ENCODE results near the gene FGFR4.

The FGFR4 gene

DNA sequence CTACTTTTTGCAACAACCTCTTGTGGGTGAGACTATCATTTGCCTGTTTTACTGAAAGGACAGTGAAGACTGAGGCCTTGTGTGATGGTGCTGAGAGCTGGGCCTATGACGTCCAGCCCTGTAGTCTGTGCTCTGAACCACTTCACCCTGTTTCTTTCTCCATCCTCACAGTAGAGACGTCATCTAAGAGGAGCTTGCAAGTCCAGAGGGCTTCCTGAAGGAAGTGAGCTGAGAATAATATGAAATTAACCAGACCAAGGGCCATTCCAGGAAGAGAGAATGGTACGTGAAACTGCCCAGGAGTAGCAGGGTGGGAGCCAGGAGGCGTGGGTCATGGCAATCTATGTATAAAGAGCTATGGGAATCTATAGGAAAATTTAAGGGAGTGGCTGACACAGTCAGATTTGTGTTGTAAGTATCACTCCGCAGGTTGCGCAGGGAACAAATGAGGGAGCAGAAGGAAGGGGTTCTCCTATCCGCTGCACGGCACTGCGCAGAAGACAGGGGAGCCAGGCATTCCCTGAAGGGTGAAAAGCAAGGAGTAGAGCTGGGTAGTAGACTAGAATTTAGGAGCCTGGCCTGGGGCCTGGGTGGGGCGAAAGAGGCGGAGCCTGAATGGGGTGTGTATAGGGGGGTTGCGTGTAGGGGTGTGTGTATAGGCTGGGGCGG lies 596 bp upstream of the FGFR4 start:
- DNase-seq = no peak

DNA sequence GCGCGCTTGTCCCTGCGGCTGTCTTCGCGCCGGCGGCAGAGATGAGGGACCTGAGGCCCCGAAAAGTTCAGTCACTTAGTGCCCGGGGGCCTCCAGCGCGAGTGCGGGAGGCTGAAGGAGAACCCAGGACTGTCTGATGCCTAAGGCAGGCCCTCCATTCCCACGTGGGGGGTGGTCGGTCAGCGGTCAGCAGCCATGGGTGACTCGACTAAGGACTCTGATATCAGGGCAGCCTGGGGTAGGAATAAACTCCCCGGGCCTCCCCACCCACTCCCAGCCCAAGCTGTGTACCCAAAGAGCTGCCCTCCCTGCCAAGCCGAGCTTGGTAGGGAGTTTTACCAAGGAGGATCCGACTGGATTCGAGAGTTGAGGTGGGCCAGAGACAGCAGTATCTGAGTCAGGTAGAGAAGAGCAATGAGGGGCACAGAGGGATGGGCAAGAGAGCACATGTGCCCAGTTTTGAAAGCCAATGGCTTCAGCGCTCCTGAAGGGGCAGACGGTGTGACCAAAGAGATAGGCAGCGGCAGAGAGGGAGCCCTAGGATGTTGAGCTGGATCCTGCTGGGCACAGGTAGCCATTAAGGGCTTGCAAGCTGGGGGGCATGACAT lies 787 bp downstream of the FGFR4 start:
- no peak for DNase-seq

DNA sequence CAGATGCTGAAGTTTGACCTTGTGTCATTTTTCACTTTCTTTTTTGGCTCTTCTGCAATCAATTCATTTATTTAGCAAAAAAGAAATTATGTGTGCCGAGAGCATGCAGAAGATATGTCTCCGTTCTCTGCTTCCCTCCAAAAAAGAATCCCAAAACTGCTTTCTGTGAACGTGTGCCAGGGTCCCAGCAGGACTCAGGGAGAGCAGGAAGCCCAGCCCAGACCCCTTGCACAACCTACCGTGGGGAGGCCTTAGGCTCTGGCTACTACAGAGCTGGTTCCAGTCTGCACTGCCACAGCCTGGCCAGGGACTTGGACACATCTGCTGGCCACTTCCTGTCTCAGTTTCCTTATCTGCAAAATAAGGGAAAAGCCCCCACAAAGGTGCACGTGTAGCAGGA lies 2.4 kb downstream of the FGFR4 start:
- no peak for DNase-seq

DNA sequence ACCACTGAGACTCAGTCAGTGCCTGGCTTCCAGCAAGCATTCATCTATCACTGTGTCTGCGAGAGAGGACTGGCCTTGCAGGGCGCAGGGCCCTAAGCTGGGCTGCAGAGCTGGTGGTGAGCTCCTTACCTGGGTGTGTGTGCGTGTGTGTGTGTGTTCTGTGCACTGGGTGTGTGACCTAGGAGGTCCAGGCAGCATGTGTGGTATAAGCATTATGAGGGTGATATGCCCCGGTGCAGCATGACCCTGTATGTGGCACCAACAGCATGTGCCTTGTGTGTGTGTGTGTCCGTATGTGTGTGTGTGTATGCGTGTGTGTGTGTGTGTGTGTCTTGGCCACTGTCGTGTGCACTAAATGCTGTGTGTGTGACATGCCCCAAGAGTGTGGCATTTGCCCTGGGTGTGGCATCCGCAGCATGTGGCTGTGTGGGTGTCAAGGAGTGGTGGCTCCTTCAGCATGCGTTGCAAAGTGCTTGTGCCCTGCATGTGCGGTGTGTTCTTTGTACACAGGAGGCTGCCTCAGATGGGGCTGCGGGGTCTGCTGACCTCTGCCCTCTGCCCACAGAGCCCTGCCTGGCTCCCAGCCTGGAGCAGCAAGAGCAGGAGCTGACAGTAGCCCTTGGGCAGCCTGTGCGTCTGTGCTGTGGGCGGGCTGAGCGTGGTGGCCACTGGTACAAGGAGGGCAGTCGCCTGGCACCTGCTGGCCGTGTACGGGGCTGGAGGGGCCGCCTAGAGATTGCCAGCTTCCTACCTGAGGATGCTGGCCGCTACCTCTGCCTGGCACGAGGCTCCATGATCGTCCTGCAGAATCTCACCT lies 3.3 kb downstream of the FGFR4 start:
- DNase-seq = no peak

DNA sequence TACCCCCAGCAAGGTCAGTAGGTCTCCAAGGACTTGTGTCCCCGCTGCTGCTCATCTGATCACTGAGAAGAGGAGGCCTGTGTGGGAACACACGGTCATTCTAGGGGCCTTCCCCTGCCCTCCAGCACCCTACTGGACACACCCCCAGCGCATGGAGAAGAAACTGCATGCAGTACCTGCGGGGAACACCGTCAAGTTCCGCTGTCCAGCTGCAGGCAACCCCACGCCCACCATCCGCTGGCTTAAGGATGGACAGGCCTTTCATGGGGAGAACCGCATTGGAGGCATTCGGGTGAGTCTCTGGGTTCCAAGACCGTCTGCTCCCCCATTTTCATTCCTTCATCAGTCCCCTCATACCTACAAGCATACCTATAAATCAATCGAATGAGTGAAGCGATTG lies 4.1 kb downstream of the FGFR4 start:
- no peak for DNase-seq

DNA sequence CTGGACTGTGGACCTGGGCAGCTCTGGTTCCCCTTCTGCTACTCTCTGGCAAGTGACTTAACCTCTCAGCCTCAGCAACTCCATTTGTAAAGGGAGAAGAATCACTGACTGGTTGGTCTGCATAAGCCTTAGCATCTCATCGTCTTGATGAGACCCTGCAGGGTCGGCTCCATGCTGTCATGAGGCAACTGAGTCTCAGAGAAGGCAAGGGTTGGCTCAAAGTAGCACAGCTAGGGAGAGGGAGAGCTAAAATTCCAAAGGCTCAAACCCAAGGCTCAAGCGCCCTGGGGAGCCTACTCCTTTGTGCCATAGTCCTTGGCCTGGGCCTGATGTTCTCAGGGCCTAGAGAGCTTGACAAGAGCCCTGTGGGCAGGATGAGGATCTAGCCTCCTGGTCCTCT lies 4.5 kb downstream of the FGFR4 start:
- no peak for DNase-seq

DNA sequence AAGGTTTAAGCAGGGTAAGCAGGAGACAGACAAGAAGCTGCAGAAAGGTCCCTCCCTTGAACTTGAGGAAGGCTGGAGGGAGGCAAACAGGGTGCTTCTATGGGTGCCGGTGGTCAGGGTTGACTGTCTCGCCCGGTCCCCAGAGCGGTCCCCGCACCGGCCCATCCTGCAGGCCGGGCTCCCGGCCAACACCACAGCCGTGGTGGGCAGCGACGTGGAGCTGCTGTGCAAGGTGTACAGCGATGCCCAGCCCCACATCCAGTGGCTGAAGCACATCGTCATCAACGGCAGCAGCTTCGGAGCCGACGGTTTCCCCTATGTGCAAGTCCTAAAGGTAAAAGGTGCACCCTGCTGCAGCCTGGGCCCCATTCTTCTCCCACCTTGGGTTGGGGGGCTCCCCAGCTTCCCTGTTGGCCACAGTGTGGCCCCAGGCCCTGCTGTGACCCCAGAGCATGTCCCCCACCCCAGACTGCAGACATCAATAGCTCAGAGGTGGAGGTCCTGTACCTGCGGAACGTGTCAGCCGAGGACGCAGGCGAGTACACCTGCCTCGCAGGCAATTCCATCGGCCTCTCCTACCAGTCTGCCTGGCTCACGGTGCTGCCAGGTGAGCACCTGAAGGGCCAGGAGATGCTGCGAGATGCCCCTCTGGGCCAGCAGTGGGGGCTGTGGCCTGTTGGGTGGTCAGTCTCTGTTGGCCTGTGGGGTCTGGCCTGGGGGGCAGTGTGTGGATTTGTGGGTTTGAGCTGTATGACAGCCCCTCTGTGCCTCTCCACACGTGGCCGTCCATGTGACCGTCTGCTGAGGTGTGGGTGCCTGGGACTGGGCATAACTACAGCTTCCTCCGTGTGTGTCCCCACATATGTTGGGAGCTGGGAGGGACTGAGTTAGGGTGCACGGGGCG lies 5.7 kb downstream of the FGFR4 start:
- DNase-seq = no peak

DNA sequence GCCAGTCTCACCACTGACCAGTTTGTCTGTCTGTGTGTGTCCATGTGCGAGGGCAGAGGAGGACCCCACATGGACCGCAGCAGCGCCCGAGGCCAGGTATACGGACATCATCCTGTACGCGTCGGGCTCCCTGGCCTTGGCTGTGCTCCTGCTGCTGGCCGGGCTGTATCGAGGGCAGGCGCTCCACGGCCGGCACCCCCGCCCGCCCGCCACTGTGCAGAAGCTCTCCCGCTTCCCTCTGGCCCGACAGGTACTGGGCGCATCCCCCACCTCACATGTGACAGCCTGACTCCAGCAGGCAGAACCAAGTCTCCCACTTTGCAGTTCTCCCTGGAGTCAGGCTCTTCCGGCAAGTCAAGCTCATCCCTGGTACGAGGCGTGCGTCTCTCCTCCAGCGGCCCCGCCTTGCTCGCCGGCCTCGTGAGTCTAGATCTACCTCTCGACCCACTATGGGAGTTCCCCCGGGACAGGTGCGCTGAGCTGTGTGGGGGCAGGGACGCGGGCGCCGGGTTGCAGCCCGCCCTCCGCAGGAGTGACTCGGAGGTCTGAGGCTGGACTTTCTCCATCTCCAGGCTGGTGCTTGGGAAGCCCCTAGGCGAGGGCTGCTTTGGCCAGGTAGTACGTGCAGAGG lies 6.5 kb downstream of the FGFR4 start:
- DNase-seq = no peak

DNA sequence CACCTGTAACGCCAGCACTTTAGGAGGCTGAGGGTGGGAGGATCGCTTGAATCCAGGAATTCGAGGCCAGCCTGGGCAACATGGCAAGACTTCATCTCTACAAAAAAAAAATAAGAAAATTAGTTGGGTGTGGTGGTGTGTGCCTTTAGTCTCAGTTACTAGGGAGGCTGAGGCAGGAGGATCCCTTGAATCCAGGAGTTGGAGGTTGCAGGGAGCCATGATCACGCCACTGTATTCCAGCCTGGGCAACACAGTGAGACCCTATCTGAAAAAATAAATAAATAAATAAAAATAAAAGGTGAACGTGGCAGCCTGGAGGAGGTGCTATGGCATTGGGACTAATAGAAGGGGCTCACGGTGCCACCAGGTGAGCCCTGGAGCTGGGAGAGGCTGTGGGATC lies 7.1 kb downstream of the FGFR4 start:
- no peak for DNase-seq

DNA sequence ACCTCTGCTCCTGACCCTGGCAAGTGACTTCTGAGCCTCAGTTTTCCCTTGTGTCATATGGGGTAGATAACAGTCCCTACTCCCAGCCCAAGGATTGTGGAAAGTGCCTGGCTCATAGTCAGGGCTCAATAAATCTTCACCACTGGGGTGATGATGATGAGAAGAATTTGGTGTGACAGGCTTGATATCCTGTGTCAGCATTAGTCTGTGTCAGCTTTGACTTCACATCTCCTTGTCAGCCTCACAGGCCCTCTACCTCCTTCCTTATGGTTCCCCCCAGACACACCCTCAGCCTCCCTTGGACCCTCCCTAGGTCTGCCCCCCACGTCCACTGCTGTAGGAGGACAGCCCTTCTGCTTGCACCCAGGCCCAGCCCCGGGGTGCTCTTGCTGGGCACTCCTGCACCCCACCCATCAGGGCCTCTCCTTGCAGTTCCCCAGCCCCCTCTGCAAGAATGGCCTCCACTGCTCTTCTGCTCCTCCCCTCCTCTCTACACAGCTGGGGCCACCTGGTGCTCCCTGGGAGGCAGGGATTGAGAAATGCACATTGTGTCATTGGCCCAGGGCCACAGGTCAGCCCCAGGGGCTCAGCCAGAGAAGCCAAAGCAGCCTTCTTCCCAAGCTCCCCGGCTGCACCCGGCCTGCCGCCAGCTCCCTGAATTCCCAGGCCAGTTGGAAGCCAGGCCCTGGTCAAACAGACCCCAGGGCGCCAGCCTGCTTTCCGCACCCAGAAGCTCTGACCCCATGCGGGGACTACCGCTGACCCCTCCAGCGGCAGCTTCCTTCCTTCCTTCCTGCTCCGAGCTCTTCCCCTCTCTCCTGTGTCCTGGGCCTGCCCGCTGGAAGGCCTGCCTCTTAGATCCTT lies 7.7 kb downstream of the FGFR4 start:
- no peak for DNase-seq

DNA sequence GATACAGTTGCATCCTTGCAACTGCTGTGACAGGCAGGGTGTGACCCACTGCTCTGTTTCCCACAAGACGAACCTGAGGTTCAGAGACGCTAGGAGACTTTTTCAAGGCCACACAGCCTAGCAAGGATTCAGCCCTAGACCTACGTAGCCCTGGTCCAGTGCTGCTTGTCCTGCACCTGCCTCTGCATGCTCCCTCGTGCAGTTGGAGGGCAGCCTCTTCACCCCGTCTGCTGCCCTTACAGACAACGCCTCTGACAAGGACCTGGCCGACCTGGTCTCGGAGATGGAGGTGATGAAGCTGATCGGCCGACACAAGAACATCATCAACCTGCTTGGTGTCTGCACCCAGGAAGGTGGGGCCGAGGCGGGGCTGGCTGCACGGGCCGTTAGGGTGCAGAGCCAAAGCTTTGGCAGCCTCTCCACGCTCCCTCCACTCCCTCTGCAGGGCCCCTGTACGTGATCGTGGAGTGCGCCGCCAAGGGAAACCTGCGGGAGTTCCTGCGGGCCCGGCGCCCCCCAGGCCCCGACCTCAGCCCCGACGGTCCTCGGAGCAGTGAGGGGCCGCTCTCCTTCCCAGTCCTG lies 8.5 kb downstream of the FGFR4 start:
- DNase-seq = no peak

DNA sequence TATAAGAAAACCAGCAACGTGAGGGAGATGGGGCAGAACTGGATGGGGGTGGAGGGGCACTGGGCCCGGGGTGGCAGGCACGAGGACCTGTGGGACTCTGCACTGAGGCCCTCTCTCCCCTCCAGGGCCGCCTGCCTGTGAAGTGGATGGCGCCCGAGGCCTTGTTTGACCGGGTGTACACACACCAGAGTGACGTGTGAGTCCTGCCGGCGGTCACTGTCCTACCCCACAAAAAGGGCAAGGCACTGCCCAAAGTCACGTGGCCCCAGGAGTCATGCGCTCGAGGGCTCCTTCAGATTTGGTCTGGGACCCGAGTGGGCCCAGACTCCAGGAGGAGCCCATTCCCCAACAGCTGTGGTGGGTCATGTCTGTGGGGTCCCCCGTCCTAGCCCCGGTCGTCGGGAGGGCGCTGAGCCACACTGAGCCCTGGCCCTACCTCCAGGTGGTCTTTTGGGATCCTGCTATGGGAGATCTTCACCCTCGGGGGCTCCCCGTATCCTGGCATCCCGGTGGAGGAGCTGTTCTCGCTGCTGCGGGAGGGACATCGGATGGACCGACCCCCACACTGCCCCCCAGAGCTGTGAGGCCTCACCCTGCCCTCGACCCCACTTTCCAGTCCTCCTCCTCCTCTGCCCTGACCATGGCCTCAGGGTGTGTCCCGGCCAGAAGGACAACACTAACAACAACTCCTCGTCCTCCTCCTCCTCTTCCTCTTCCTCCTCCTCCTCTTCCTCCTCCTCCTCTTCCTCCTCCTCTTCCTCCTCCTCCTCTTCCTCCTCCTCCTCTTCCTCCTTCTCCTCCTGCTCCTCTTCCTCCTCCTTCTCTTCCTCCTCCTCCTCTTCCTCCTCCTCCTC lies 9.7 kb downstream of the FGFR4 start:
- no peak for DNase-seq

DNA sequence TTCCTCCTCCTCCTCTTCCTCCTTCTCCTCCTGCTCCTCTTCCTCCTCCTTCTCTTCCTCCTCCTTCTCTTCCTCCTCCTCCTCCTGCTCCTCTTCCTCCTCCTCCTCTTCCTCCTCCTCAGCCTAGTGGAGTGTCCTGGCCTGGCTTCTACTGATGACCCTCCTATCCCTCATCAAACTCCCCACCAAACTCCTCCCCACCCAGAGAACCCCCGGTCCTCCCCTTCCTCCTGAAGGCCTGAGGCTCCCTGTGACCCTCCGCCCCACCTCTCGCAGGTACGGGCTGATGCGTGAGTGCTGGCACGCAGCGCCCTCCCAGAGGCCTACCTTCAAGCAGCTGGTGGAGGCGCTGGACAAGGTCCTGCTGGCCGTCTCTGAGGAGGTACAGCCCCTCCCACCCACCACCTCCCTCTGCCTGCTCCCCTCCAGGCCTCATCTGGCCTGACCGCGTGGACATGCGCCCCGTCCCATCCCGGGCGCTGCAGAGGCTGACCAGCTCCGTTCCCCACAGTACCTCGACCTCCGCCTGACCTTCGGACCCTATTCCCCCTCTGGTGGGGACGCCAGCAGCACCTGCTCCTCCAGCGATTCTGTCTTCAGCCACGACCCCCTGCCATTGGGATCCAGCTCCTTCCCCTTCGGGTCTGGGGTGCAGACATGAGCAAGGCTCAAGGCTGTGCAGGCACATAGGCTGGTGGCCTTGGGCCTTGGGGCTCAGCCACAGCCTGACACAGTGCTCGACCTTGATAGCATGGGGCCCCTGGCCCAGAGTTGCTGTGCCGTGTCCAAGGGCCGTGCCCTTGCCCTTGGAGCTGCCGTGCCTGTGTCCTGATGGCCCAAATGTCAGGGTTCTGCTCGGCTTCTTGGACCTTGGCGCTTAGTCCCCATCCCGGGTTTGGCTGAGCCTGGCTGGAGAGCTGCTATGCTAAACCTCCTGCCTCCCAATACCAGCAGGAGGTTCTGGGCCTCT lies 10.6 kb downstream of the FGFR4 start:
- DNase-seq = no peak

DNA sequence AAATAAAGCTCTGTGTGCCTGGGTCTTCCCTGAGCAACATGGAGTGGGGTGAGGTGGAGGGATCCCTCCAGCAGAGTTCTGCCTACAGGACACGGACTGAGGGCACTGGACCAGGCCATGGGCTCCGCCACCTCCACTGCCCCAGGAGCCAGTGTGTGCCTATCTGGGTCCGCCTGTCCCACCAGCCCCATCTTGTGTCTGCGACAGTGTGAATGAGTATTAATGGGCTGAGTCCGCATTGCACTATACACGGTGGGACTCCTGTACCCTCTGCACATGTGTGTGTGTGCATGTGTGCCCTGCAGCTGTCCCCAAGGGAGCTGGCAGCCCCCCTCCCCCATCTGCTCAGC lies 11.4 kb downstream of the FGFR4 start:
- DNase-seq = no peak

DNA sequence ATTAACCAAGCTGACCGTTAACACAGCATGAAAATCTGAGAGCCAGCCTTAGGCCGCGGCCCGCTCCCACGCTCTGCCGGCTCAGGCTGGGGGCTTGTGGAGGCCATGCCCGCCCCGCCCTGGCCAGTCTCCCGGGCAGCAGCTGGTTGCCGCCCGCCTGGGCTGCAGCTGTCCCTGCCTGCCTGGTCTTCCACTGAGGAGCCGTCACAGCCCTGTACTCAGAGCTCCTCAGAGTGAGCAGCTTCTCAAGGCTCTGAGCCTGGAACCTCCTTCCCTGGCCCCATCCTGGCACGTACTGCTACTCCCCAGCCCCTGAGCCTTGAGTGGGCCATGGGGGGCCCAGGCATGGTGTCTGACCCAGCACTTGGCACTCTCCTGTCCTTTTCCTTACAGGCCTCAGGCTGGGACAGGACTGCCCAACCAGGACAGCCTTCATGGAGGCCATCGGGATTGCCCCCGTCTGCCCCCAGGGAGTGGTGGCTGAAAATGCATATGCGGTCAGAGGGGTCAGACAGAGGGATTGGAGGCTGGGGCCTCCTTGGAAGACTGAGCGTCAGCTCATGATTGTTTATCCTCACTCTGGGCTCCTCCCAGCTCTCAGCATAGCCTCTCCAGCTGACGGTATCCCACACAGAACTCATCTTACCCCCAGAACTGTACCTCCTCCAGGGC lies 11.9 kb downstream of the FGFR4 start:
- DNase-seq = no peak

DNA sequence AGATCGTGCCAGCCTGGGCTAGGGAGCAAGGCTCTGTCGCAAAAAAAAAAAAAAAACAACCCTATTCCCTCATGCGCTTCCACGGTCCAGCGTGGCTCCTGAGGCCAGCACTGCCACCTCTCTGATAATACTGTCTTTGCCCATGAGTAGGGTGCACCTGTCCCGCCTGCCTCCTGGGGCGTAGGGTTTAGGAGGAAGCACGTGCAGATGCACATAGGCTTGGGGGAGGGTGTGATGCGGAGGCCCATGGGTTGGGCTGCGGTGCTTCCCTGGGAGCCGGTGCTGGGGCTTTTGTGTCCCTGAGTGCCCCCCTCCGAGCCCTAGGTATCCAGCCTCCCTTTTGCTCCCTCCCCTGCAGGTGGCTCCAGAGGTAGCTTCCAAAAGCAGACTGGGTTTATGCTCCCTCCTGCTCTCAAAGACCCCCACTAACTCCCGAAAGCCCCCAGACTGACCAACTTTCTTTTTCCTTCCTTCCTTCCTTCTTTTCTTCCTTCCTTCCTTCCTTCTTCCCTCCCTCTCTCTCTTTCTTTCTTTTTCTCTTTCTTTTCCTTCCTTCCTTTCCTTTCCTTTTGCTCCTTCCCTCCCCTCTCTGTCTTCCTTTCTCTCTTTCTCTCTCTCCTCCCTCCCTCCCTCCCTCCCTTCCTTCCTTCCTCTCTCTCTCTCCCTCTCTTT lies 12.8 kb downstream of the FGFR4 start:
- no peak for DNase-seq

DNA sequence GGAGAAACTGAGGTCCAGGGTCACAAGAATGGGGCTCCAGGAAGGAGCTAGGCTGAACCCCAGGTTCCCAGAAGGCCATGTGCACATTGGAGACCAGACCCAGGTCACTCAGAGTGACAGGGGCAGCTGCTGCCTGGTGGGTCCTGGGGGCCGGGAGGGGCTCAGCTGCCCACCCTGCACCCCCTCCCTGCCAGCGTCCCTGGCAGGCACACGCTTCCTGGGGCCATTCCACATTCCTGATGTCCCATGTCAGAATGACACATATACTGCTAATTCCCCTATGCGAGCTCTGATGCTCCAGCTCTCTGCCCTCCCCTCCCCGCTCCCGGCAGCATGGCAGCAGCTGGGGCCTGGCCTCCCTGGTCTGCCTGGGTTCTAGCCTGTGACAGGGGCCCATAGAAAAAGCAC lies 14.0 kb downstream of the FGFR4 start:
- no peak for DNase-seq

Measured in activated CD4-positive, alpha-beta T cell treated with anti-CD3 and anti-CD28 coated beads, Interleukin-2, amount 50 U/mL, for 4 hours (primary cell).